Naive B cell (primary cell): ENCODE data around the gene ZNF841. TPM values are rescaled to one million over a fixed set of nuclear protein-coding genes. Genes with fewer than 3 reads are reported as not detected.
"Not testable (repeated sequence)": the region's sequence is repeated elsewhere in the genome, so short reads cannot be mapped to it uniquely, and the experiment has no call there.

Experiments used
- ATAC-seq, 2 donors: fragments of 150-1000 bp; cut with Tn5 transposase; 2 replicates each; pipeline ENCODE4 v1.10.0; 2021; ENCODE audit warnings: low read depth in 2 of 2, mild to moderate bottlenecking in 2 of 2, moderate library complexity in 2 of 2
- DNase-seq: peaks from one replicate; pipeline ENCODE4 v3.0.0; 2022
- H3K27ac Mint-ChIP-seq, 6 donors: one replicate each; pipeline ENCODE4 v1.8.0; 2020 to 2022; ENCODE audit warnings: mild to moderate bottlenecking in 6 of 6, mixed read lengths in 6 of 6, moderate library complexity in 5 of 6, inconsistent platforms in 2 of 6
- H3K27me3 Mint-ChIP-seq, 3 donors: one replicate each; pipeline ENCODE4 v1.8.0; 2021 to 2022; ENCODE audit warnings: mixed read lengths in 3 of 3, mild to moderate bottlenecking in 1 of 3
- H3K36me3 Mint-ChIP-seq, 2 donors: one replicate each; pipeline ENCODE4 v1.8.0; 2020 to 2022; ENCODE audit warnings: mixed read lengths in 2 of 2, inconsistent platforms in 1 of 2, mild to moderate bottlenecking in 1 of 2
- H3K4me1 Mint-ChIP-seq, 3 donors: one replicate each; pipeline ENCODE4 v1.8.0; 2020 to 2022; ENCODE audit warnings: mixed read lengths in 3 of 3, inconsistent platforms in 1 of 3, mild to moderate bottlenecking in 1 of 3, moderate library complexity in 1 of 3
- H3K4me3 Mint-ChIP-seq, 8 donors: one replicate each; pipeline ENCODE4 v1.8.0; 2020 to 2022; ENCODE audit warnings: mild to moderate bottlenecking in 8 of 8, mixed read lengths in 8 of 8, moderate library complexity in 8 of 8, inconsistent platforms in 2 of 8
- H3K9me3 Mint-ChIP-seq, 7 donors: one replicate each; pipeline ENCODE4 v1.8.0; 2020 to 2022; ENCODE audit warnings: mixed read lengths in 7 of 7, mild to moderate bottlenecking in 5 of 7, inconsistent platforms in 2 of 7, moderate library complexity in 1 of 7
- polyA plus RNA-seq, 6 donors: library from polyadenylated mRNA; unstranded; fragments of 300-500 nt; fragmentation: Illumina TruSeq; gene quantifications; one replicate each; pipeline ENCODE4 v1.2.3, GENCODE V29; 2021; ENCODE audit warnings: low read depth in 6 of 6

Gene ZNF841
- polyA plus RNA-seq, 6 donors from 2014 or later: 2.9 to 8.2 (median 4.2) TPM

GRCh38 chr19:52102782-52103181 is 7.2 kb upstream of the ZNF841 start:
- Mint-ChIP-seq H3K4me3 (no peak overlapping the region), H3K9me3 (peaks cover 10 to 63% (median 51%) of the 10 kb centered on the region in 7 donors)

DNA sequence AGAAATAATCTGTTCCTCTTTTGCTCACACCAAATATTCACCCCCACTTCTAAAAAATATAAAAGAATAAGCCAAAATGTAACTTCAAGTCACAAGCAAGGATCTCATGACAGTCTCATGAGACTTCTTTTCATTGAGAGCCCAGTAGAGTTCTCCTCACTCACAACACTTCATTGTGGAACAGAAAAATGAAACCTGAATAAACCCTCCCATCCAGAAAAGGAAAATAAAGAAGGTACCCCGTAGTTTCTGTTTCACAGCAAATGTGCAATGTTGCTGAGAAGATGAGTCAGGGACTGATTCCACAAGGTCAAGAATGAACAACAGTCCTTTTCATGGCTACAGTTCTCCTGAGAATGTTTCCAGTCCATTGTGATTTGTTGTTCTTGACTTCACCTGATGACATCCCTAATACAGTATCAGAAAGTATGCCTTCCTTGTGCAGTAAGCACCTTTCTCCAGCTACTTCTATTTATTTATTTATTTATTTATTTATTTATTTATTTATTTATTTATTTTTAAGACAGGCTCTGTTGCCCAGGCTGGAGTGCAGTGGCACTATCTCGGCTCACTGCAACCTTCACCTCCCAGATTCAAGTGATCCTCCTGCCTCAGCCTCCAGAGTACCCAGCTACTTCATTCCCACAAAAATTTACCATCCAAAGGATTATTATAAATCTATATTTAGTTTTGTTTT is 6.4 kb upstream of the ZNF841 start:
- Mint-ChIP-seq H3K4me3 (no peak overlapping the region), H3K27ac (no peak overlapping the region), H3K9me3 (peaks cover 3 to 61% (median 48%) of the 10 kb centered on the region in 7 donors), H3K27me3 (no peaks in the 10 kb centered on the region), H3K36me3 (peaks cover 0 to 17% of the 10 kb centered on the region in 2 donors), H3K4me1 (no peaks in the 10 kb centered on the region)
- ATAC-seq (no peak), DNase-seq (no peak)

More at GRCh38 chr19:52102782-52103181, 7.2 kb upstream of the ZNF841 start:
- no peaks in the 10 kb centered on the region for H3K4me1 Mint-ChIP-seq
- ATAC-seq (no peak), DNase-seq (no peak)
- no peaks in the 10 kb centered on the region for H3K27me3 Mint-ChIP-seq
- H3K27ac Mint-ChIP-seq: no peak overlapping the region
- peaks cover 0 to 24% of the 10 kb centered on the region in 2 donors for H3K36me3 Mint-ChIP-seq

DNA sequence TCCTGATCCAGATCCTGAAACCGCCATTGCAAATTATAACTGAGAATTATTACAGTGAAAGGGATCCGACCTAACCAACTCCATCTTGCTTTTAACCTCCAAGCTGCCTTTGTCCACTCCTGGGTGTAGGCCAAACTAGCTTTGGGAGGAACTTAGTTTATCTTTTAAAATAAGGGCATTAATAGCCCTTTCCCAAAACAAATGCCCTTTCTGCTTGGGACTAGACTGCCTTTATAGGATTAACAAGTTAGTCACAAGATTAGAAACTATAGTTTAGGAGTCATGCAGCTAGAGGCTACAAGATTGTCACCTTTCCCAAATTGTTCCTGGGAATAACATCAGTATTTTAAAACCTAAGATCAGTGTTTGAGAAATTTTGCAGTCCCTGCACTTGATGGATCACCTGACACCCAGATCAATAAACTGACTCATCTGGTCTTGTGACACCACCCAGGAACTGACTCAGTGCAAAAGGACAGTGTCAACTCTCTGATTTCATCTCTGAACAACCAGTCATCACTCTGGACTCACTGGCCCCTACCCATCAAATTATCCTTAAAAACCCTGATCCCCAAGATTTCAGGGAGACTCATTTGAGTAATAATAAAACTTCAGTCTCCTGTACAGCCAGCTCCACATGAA is 4.1 kb upstream of the ZNF841 start:
- Mint-ChIP-seq H3K27me3 (no peaks in the 10 kb centered on the region), H3K27ac (no peak overlapping the region), H3K9me3 (peaks cover 7 to 66% (median 44%) of the 10 kb centered on the region in 7 donors), H3K4me1 (peaks cover 11 to 16% (median 13%) of the 10 kb centered on the region in 3 donors), H3K36me3 (peaks cover 0 to 19% of the 10 kb centered on the region in 2 donors), H3K4me3 (peak overlapping the region in 2 of 8 donors; percentile 15 to 63)
- no peak for DNase-seq
- no peak for ATAC-seq

DNA sequence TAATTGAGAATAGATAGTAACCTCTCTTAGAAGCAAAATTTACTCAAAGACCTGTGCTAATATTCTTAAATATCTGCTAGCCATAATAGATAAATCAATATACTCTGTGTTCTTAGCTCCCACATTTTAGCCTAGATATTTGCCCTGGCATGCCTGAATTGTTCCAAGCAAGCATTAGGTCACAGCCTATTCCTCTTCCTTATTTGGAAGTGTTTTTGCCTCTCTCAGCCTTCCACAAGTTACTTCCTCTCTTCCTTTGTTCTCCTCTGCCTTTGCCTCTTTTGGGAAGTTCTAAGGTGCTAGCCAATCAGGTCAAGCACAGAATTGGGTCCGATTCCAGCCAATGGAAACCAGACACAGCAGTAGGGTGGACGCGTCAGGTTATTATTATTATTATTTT is 851 bp upstream of the ZNF841 start:
- not testable (repeated sequence) for H3K27me3 Mint-ChIP-seq, DNase-seq, ATAC-seq
- peaks cover 26 to 40% (median 38%) of the 10 kb centered on the region in 3 donors for H3K4me1 Mint-ChIP-seq
- peaks cover 8 to 72% (median 42%) of the 10 kb centered on the region in 7 donors for H3K9me3 Mint-ChIP-seq
- H3K27ac Mint-ChIP-seq: peak overlapping the region in 1 of 6 donors; percentile 92
- peaks cover 17 to 43% of the 10 kb centered on the region in 2 donors for H3K36me3 Mint-ChIP-seq
- H3K4me3 Mint-ChIP-seq: peak overlapping the region; percentile 57 to 99 (median 98)

GRCh38 chr19:52094526-52095130 is 937 bp downstream of the ZNF841 start:
- H3K27ac Mint-ChIP-seq: peak overlapping the region; percentile 76 to 97 (median 93)
- no peaks in the 10 kb centered on the region for H3K27me3 Mint-ChIP-seq
- H3K4me1 Mint-ChIP-seq: peaks cover 30 to 51% (median 46%) of the 10 kb centered on the region in 3 donors
- ATAC-seq: no peak
- peak overlapping the region; percentile 94 to 99 (median 98) for H3K4me3 Mint-ChIP-seq
- H3K36me3 Mint-ChIP-seq: peaks cover 34 to 61% of the 10 kb centered on the region in 2 donors
- DNase-seq: no peak
- peaks cover 12 to 78% (median 34%) of the 10 kb centered on the region in 7 donors for H3K9me3 Mint-ChIP-seq

- Mint-ChIP-seq H3K27me3 (no peaks in the 10 kb centered on the region), H3K9me3 (peaks cover 12 to 79% (median 40%) of the 10 kb centered on the region in 7 donors), H3K4me1 (peaks cover 4 to 19% (median 12%) of the 10 kb centered on the region in 3 donors), H3K36me3 (peaks cover 85 to 91% of the 10 kb centered on the region in 2 donors), H3K27ac (no peak overlapping the region), H3K4me3 (no peak overlapping the region)
- no peak for DNase-seq
- ATAC-seq: no peak
Observed at GRCh38 chr19:52086481-52086880, 9.1 kb downstream of the ZNF841 start.

DNA sequence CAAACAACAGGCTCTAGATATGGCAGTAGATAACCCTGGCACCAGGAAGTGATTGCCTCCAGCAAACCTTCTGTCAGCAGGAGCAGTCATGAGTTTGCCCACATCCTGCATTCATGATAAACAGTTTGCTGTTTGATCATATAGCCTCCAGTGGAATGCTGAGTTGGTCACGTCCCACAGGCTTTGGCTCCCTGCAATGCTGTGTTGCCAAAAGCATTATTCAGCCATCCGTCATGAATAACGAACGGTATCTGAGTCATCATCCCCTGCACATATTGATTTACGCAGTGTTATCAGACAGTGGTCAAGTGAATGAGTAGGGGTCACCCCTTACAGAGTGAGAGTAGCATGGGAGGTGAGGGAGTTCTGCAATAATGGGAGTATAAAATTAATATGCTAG is 25.1 kb downstream of the ZNF841 start:
- H3K4me3 Mint-ChIP-seq: peak overlapping the region in 1 of 8 donors; percentile 15

GRCh38 chr19:52069653-52070052 is 25.9 kb downstream of the ZNF841 start:
- Mint-ChIP-seq H3K27ac (no peak overlapping the region), H3K4me3 (no peak overlapping the region), H3K27me3 (no peaks in the 10 kb centered on the region), H3K9me3 (peaks cover 25 to 97% (median 87%) of the 10 kb centered on the region in 7 donors), H3K36me3 (peaks cover 75 to 80% of the 10 kb centered on the region in 2 donors), H3K4me1 (no peaks in the 10 kb centered on the region)
- ATAC-seq (no peak), DNase-seq (no peak)

More for the DNA sequence above, 25.1 kb downstream of the ZNF841 start:
- Mint-ChIP-seq H3K27me3 (no peaks in the 10 kb centered on the region), H3K9me3 (peaks cover 29 to 97% (median 88%) of the 10 kb centered on the region in 7 donors), H3K27ac (no peak overlapping the region), H3K36me3 (peaks cover 78 to 83% of the 10 kb centered on the region in 2 donors), H3K4me1 (no peaks in the 10 kb centered on the region)
- DNase-seq (no peak), ATAC-seq (no peak)

- no peak for DNase-seq
- Mint-ChIP-seq H3K4me3 (no peak overlapping the region), H3K4me1 (no peaks in the 10 kb centered on the region), H3K36me3 (peaks cover 52 to 58% of the 10 kb centered on the region in 2 donors), H3K27me3 (no peaks in the 10 kb centered on the region), H3K27ac (no peak overlapping the region), H3K9me3 (peaks cover 29 to 94% (median 78%) of the 10 kb centered on the region in 7 donors)
- ATAC-seq: no peak
Observed at GRCh38 chr19:52066258-52066863, 29.2 kb downstream of the ZNF841 start.

DNA sequence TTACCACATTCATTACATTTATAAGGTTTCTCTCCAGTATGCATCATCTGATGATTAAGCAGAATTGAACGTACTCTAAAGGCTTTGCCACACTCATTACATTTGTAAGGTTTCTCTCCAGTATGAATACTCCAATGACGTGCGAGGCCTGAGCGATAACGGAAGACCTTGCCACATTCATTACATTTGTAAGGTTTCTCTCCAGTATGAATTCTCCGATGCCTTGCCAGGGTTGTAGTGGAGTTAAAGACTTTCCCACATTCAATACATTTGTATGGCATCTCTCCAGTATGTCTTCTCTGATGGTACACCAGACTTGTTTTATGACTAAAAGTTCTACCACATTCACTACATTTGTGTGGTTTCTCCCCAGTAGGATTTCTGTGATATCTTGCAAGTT is 30.2 kb downstream of the ZNF841 start:
- DNase-seq (no peak), ATAC-seq (no peak)
- Mint-ChIP-seq H3K4me3 (no peak overlapping the region), H3K9me3 (peaks cover 25 to 93% (median 78%) of the 10 kb centered on the region in 7 donors), H3K4me1 (no peaks in the 10 kb centered on the region), H3K36me3 (peaks cover 42 to 58% of the 10 kb centered on the region in 2 donors), H3K27ac (no peak overlapping the region), H3K27me3 (no peaks in the 10 kb centered on the region)

- ATAC-seq, H3K4me1 Mint-ChIP-seq, H3K27me3 Mint-ChIP-seq, H3K4me3 Mint-ChIP-seq, DNase-seq: not testable (repeated sequence)
- Mint-ChIP-seq H3K9me3 (peaks cover 13 to 88% (median 82%) of the 10 kb centered on the region in 7 donors), H3K27ac (peak overlapping the region in 1 of 6 donors; percentile 49), H3K36me3 (peaks cover 10 to 44% of the 10 kb centered on the region in 2 donors)
Observed at GRCh38 chr19:52056480-52056879, 39.1 kb downstream of the ZNF841 start.

- not testable (repeated sequence) for ATAC-seq, H3K27ac Mint-ChIP-seq, DNase-seq, H3K4me3 Mint-ChIP-seq, H3K27me3 Mint-ChIP-seq
- Mint-ChIP-seq H3K4me1 (peaks cover 16 to 29% (median 21%) of the 10 kb centered on the region in 3 donors), H3K9me3 (peaks cover 9 to 58% (median 41%) of the 10 kb centered on the region in 7 donors), H3K36me3 (peaks cover 11 to 48% of the 10 kb centered on the region in 2 donors)
Observed at GRCh38 chr19:52051736-52052135, 43.8 kb downstream of the ZNF841 start.
